HG03558 (cell line): Measurements from ENCODE around the gene CEP55.
"Not testable (repeated sequence)": the region's sequence is repeated elsewhere in the genome, so short reads cannot be mapped to it uniquely, and the experiment has no call there.

ENCODE experiments used
- ATAC-seq: cut with Tn5 transposase; IDR thresholded peaks from one replicate; pipeline ENCODE4 v1.9.1; 2021; ENCODE audit warnings: moderate number of reproducible peaks; ENCODE audit not compliant: unreplicated experiment; ENCODE audit errors: extremely low read depth

Gene CEP55

GRCh38 chr10:93505075-93505474, 8.7 kb downstream of the CEP55 start:
- no peak for ATAC-seq

DNA sequence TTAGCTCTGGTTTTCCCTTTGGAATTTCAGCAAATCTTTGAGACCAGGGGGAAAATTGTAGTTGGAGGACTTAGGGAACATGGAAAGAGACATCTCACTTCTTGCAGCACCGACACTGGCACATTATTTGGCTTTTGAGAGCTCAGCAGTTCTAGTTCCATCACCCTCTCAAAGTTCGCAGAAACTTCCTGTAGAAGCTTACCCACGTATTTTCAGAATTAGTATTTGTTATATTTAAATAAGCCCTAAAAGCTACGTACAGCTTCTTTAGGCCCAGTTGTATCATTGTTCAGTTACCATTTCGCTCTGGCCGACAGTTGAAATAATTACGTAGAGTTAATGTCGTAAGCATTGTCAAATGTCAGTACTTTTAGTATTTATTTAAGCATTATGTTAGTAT, 13.4 kb downstream of the CEP55 start:
- no peak for ATAC-seq

DNA sequence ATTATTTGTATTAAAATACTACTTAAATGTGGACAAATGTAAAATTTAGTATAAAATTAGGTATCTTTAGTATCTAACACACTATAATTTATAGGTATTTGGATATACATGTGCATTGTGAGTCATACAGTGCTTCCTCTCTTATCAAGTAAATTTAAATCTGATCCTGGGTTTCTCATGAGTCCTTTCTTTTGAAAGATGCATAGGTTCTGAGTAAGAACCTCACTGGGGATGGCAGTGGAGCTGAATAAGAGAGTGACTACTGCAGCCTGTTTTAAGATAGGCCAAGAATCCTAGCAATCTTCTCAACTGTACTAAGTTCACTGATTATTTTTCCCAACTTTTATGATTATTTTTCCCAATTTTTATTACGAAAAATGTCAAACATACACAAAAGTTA, 16.2 kb downstream of the CEP55 start:
- no peak for ATAC-seq

GRCh38 chr10:93513091-93513490, 16.7 kb downstream of the CEP55 start:
- no peak for ATAC-seq

DNA sequence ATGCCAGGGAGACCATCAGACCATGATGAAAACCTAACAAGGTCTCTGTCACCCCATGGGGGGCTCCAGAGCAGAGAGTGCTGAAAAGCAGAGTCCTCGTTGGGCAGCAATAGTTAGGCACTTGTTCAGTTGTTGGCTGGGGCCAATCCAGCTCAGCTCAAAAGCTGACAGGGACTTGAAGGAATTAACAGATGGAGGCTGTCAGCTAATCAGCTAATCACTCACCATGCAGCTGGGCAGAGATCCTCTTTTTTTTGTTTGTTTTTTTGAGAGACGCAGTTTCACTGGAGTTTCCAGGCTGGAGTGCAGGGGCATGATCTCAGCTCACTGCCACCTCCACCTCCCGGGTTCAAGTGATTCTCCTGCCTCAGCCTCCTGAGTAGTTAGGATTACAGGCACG, 18.1 kb downstream of the CEP55 start:
- no peak for ATAC-seq

- no peak for ATAC-seq
Observed at GRCh38 chr10:93515071-93516005, 18.9 kb downstream of the CEP55 start.

- ATAC-seq = no peak
Observed at GRCh38 chr10:93516006-93516380, 19.6 kb downstream of the CEP55 start.

- no peak for ATAC-seq
Observed at GRCh38 chr10:93518531-93518930, 22.1 kb downstream of the CEP55 start.

DNA sequence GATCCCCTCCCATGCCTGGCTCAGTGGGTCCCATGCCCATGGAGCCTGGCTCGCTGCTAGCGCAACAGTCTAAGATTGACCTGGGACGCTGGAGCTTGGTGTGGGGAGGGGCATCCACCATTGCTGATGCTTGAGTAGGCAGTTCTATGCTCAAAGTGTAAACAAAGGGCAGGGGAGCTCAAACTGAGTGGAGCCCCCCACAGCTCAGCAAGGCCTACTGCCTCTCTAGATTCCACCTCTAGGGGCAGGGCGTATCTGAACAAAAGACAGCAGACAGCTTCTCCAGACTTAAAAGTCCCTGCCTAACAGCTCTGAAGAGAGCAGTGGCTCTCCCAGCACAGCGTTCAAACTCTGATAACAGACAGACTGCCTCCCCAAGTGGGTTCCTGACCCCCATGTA, 38.9 kb downstream of the CEP55 start:
- ATAC-seq = no peak

GRCh38 chr10:93540871-93541270, 44.5 kb downstream of the CEP55 start:
- not testable (repeated sequence) for ATAC-seq

GRCh38 chr10:93541402-93542357, 45.3 kb downstream of the CEP55 start:
- ATAC-seq = no peak

DNA sequence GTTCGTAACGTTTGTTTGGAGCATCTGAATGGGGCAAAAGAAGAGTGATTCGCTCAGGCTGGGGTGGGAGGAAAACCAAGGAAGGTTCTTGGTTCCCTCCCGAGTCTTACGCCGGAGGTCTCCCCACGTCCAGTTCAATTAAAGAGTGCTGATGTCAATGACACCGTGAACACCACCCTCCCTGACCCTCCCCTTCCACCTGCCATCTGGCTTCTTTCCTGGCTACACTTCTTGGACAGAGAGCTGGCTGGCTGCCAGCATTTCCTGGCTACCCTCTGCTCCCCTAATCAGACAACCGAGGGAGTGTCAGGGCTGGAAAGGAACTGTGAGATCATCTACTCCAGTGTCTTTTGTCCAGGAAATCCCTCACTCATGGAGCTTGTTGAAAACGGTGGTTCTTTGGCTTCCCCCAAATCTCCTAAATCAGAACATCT, 46.0 kb downstream of the CEP55 start:
- ATAC-seq = no peak

- not testable (repeated sequence) for ATAC-seq
Observed at GRCh38 chr10:93546995-93547394, 50.6 kb downstream of the CEP55 start.

GRCh38 chr10:93547522-93547921, 51.1 kb downstream of the CEP55 start:
- no peak for ATAC-seq

DNA sequence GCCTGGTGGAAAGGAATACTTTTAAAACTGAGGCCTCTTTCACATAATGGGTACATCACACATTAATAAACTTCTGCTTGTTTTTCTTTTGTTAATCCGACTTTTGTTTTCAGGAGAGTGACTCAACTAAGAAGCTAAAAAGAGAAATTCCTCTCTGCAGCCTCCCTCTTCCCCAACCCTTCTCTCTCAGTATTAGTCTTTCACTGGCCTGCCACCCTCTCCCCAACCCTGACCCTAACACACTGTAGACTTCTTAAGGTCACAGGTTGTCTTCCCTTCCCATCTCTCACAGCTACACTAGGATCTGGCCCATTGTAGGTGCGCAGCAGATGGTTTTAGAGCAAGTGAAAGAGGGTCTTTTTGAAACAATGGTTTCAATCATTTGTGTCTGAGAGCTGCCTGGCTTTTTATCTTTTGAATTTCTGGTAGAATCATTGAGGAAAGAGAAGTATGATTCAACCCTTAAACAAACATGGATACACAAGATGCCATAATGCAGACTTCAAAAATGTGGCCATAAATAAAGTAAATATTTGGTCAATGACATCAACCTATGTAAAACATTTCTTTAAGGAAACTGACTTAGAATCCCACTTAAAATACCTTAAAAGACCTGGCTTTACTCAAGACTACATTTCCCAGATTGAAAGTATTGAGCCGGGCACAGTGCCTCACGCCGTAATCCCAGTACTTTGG, 52.1 kb downstream of the CEP55 start:
- no peak for ATAC-seq

GRCh38 chr10:93550606-93551005, 54.2 kb downstream of the CEP55 start:
- no peak for ATAC-seq

DNA sequence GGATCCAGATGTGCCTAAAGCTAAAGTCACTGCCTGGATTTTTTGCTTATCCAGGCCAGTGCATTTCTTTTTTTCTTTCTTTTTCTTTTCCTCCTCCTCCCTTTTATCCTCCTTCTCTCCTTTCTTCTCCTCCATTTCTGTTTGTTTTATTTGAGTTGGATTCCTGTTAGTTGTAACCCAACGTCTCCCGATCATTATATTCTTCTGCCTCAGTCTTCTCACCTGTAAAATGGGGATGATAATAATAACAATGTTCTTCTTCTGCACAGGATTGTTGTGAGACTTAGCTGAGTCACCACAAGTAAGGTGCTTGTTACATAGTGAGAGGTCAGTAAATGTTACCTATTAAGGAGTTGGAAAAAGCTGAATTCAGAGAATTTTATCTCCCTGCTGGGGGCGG, 56.4 kb downstream of the CEP55 start:
- ATAC-seq = no peak

- no peak for ATAC-seq
Observed at GRCh38 chr10:93553482-93554315, 57.3 kb downstream of the CEP55 start.

DNA sequence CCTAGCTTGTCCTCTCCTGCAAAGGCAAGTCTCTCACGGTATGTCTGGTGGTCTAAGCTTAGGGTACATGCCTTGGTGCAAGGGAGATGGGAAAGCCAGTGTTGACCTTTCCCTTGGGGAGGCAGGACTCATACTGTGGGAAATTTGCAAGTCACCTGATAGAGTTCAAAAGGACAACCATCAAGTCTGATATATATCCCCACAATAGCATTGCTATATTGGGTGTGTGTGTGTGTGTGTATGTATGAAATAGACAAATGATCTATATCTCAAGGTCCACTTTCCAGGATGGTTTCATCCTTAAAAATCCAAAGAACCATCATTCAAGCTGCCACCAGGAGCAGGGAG, 57.9 kb downstream of the CEP55 start:
- ATAC-seq = no peak
